ENCODE results near the gene NR2F6. TPM values are rescaled to one million over a fixed set of nuclear protein-coding genes. Genes with fewer than 3 reads are reported as not detected.

The NR2F6 gene
- total RNA-seq, 1 experiment from 2014 or later: 134 TPM

DNA sequence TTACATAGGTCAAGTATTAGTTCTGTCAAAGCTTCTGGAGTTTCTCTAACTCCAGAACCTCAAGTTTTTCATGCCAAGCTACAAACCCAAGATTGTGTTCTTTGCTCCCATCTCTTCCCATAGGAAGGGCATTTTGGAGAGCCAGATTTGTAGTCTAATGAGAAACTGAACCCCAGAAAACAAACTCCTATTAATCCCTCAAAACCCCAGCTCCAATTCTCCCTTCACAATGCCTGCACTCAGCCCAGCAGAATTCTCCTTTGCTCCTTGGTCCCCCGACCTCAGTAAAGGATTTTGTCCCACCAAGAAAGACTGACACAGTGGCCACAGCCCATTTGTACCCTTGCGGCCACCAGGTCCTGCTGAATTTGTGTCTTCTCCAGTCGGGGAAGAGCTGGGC lies 10.4 kb upstream of the NR2F6 start:
- Histone ChIP-seq H3K23me2 (ENCODE audit: insufficient read length, low read depth, low read length, poor library complexity, severe bottlenecking) (no peaks in the 10 kb centered on the region), H4K20me1 (ENCODE audit: control insufficient read depth, insufficient read depth, insufficient read length) (no peaks in the 10 kb centered on the region), H3K56ac (ENCODE audit: insufficient read length, low read depth, low read length) (no peak overlapping the region)

More for the DNA sequence above, 10.4 kb upstream of the NR2F6 start:
- H3K27me3 ChIP-seq (ENCODE audit: insufficient read depth, low read length): no peaks in the 10 kb centered on the region
- no peak overlapping the region for H3K4me2 ChIP-seq (ENCODE audit: insufficient read depth, insufficient read length, low read length)
- H2AK5ac ChIP-seq (ENCODE audit: insufficient read length, low read length): no peak overlapping the region
- no peaks in the 10 kb centered on the region for H3K79me1 ChIP-seq (ENCODE audit: insufficient read depth, low read depth, low read length, poor library complexity, severe bottlenecking)
- H3K27ac Mint-ChIP-seq: no peak overlapping the region
- H2AFZ ChIP-seq (ENCODE audit: low read length): no peak overlapping the region
- H3K23ac ChIP-seq (ENCODE audit: insufficient read length, low read depth, low read length): no peak overlapping the region
- no peaks in the 10 kb centered on the region for H3K27me3 Mint-ChIP-seq (ENCODE audit: low read depth)
- H3K9ac ChIP-seq (ENCODE audit: extremely low read depth, insufficient read length, low read length): no peak overlapping the region
- H2BK5ac ChIP-seq (ENCODE audit: insufficient read length, low read length): no peak overlapping the region
- no peak overlapping the region for H3K18ac ChIP-seq (ENCODE audit: insufficient read length, low read depth, low read length)
- H3K27ac ChIP-seq (ENCODE audit: insufficient read length, low read depth, low read length): no peak overlapping the region
- no peak overlapping the region for H4K8ac ChIP-seq (replicated peaks; ENCODE audit: insufficient read length, low read depth, low read length)
- WGBS (ENCODE audit: extremely low coverage, insufficient read length, low lambda C conversion rate): no CpG with 5 or more reads among the region's 3 CpGs
- no peak overlapping the region for H2BK12ac ChIP-seq (ENCODE audit: insufficient read length, low read depth, low read length)
- peaks cover 0 to 24% (median 2%) of the 10 kb centered on the region in 3 experiments; a peak in 4 of 7 replicates for H3K36me3 Mint-ChIP-seq (ENCODE audit: insufficient read depth in 1 of 3, low read depth in 3 of 3)
- no peak overlapping the region for H4K5ac ChIP-seq (ENCODE audit: insufficient read length, low read depth, low read length)
- no peak overlapping the region for H3K14ac ChIP-seq (ENCODE audit: insufficient read depth, low read length)
- H2BK15ac ChIP-seq (ENCODE audit: low read depth, low read length): no peak overlapping the region
- no peaks in the 10 kb centered on the region for H3K4me1 ChIP-seq (ENCODE audit: insufficient read depth, low read length)
- no peak overlapping the region for H3T11ph ChIP-seq (ENCODE audit: low read length)
- H3K4me3 Mint-ChIP-seq: no peak overlapping the region
- no peak overlapping the region for H2BK20ac ChIP-seq (ENCODE audit: low read depth, low read length, poor library complexity, severe bottlenecking)
- no peak overlapping the region for H4K91ac ChIP-seq (ENCODE audit: insufficient read length, low read depth, low read length)
- peaks cover 13% of the 10 kb centered on the region for H3K9me3 ChIP-seq (ENCODE audit: control insufficient read depth, low read depth, low read length)
- H3K4me1 Mint-ChIP-seq: peaks cover 3 to 6% of the 10 kb centered on the region in 2 experiments
- no peaks in the 10 kb centered on the region for H3K9me3 Mint-ChIP-seq
- no peak overlapping the region for H3K4ac ChIP-seq (ENCODE audit: low read depth, low read length)
- no peak overlapping the region for H2BK120ac ChIP-seq (ENCODE audit: low read depth, low read length, poor library complexity, severe bottlenecking)
- no peak for TF ChIP-seq CTCF (conservative IDR thresholded peaks at IDR 0.05)
- DNase-seq: no peak
- H3K79me2 ChIP-seq (ENCODE audit: insufficient read depth, low read length): no peaks in the 10 kb centered on the region

Measured in H9 (cell line).